ENCODE measurements around the gene NAXE.
A peak's percentile ranks its signal among the peaks of the same experiment; 100 is the strongest.

NAXE gene

GRCh38 chr1:156589546-156589945 lies 2.0 kb upstream of the NAXE start:
- TF ChIP-seq CTCF (IDR thresholded peaks at IDR 0.05) (no peak), ZFX (IDR thresholded peaks at IDR 0.05; ENCODE audit: borderline replicate concordance) (no peak)
- no peak overlapping the region for H3K27ac ChIP-seq

- H3K27ac ChIP-seq: peak overlapping the region; percentile 89
- TF ChIP-seq ZFX (IDR thresholded peaks at IDR 0.05; ENCODE audit: borderline replicate concordance) (no peak), CTCF (IDR thresholded peaks at IDR 0.05) (no peak)
Observed at GRCh38 chr1:156590326-156591180, 1.0 kb upstream of the NAXE start.

GRCh38 chr1:156591181-156591431 lies 470 bp upstream of the NAXE start:
- H3K27ac ChIP-seq: peak overlapping the region; percentile 89
- TF ChIP-seq CTCF (IDR thresholded peaks at IDR 0.05): no peak
- no peak for TF ChIP-seq ZFX (IDR thresholded peaks at IDR 0.05; ENCODE audit: borderline replicate concordance)

- TF ChIP-seq ZFX (IDR thresholded peaks at IDR 0.05; ENCODE audit: borderline replicate concordance) (no peak), CTCF (IDR thresholded peaks at IDR 0.05) (no peak)
- peak overlapping the region; percentile 89 for H3K27ac ChIP-seq
Observed at GRCh38 chr1:156592158-156592909, 758 bp downstream of the NAXE start.

GRCh38 chr1:156592910-156593660 lies 1.5 kb downstream of the NAXE start:
- H3K27ac ChIP-seq: peak overlapping the region; percentile 89
- TF ChIP-seq CTCF (IDR thresholded peaks at IDR 0.05) (no peak), ZFX (IDR thresholded peaks at IDR 0.05; ENCODE audit: borderline replicate concordance) (no peak)

- no peak for TF ChIP-seq ZFX (IDR thresholded peaks at IDR 0.05; ENCODE audit: borderline replicate concordance)
- no peak for TF ChIP-seq CTCF (IDR thresholded peaks at IDR 0.05)
- H3K27ac ChIP-seq: peak overlapping the region; percentile 89
Observed at GRCh38 chr1:156593661-156593989, 2.0 kb downstream of the NAXE start.

Measured in 22Rv1 (cell line).